ENCODE data around the gene NPLOC4. TPM values are rescaled to one million over a fixed set of nuclear protein-coding genes. Genes with fewer than 3 reads are reported as not detected.

Gene NPLOC4
- total and polyA plus RNA-seq, 2 donors from 2014 or later = 41.5 to 86.4 TPM

GRCh38 chr17:81615401-81615930 is 21.4 kb downstream of the NPLOC4 start:
- TF ChIP-seq CTCF (IDR thresholded peaks at IDR 0.05; ENCODE audit: borderline replicate concordance, extremely low read depth, insufficient read depth) = no peak
- no peak overlapping the region for H3K4me3 ChIP-seq (ENCODE audit: low read length in 3 of 3)
- no peaks in the 10 kb centered on the region for H3K27me3 ChIP-seq (ENCODE audit: control insufficient read depth, insufficient read depth, low read length)
- intact Hi-C loops (cut with DNase I) = no loop called here
- peaks cover 0 to 6% (median 2%) of the 10 kb centered on the region in 3 donors for H3K4me1 ChIP-seq (ENCODE audit: control insufficient read depth in 2 of 3, insufficient read depth in 2 of 3, low read depth in 1 of 3, low read length in 3 of 3)
- no peaks in the 10 kb centered on the region for H3K9me3 ChIP-seq (ENCODE audit: control insufficient read depth in 2 of 3, insufficient read depth in 1 of 3, low read length in 3 of 3)
- no peak overlapping the region for H3K27ac ChIP-seq (ENCODE audit: low read depth in 2 of 2, low read length in 2 of 2)
- H3K9ac ChIP-seq (ENCODE audit: low read length in 3 of 3) = no peak overlapping the region
- FAIRE-seq (no peak), DNase-seq (peak in 1 of 5 donors; percentile 19)
- peaks cover 0 to 33% (median 13%) of the 10 kb centered on the region in 3 donors for H3K36me3 ChIP-seq (ENCODE audit: control insufficient read depth in 2 of 3, insufficient read depth in 3 of 3, low read length in 3 of 3)

- Histone ChIP-seq H3K27me3 (ENCODE audit: control insufficient read depth, insufficient read depth, low read length) (no peaks in the 10 kb centered on the region), H3K4me3 (ENCODE audit: low read length in 3 of 3) (no peak overlapping the region), H3K4me1 (ENCODE audit: control insufficient read depth in 2 of 3, insufficient read depth in 2 of 3, low read depth in 1 of 3, low read length in 3 of 3) (peaks cover 0 to 6% (median 2%) of the 10 kb centered on the region in 3 donors), H3K36me3 (ENCODE audit: control insufficient read depth in 2 of 3, insufficient read depth in 3 of 3, low read length in 3 of 3) (peaks cover 2 to 51% (median 31%) of the 10 kb centered on the region in 3 donors), H3K27ac (ENCODE audit: low read depth in 2 of 2, low read length in 2 of 2) (no peak overlapping the region), H3K9me3 (ENCODE audit: control insufficient read depth in 2 of 3, insufficient read depth in 1 of 3, low read length in 3 of 3) (no peaks in the 10 kb centered on the region), H3K9ac (ENCODE audit: low read length in 3 of 3) (no peak overlapping the region)
- TF ChIP-seq CTCF (IDR thresholded peaks at IDR 0.05; ENCODE audit: borderline replicate concordance, extremely low read depth, insufficient read depth) = no peak
- peak in 1 of 5 donors; percentile 19 for DNase-seq
- FAIRE-seq = no peak
- intact Hi-C loops (cut with DNase I) = no loop called here
These were observed 24.5 kb downstream of the NPLOC4 start for GRCh38 chr17:81612172-81612970.

- Histone ChIP-seq H3K9me3 (ENCODE audit: control insufficient read depth in 2 of 3, insufficient read depth in 1 of 3, low read length in 3 of 3) (no peaks in the 10 kb centered on the region), H3K27ac (ENCODE audit: low read depth in 2 of 2, low read length in 2 of 2) (no peak overlapping the region), H3K36me3 (ENCODE audit: control insufficient read depth in 2 of 3, insufficient read depth in 3 of 3, low read length in 3 of 3) (peaks cover 2 to 56% (median 30%) of the 10 kb centered on the region in 3 donors), H3K27me3 (ENCODE audit: control insufficient read depth, insufficient read depth, low read length) (no peaks in the 10 kb centered on the region), H3K4me1 (ENCODE audit: control insufficient read depth in 2 of 3, insufficient read depth in 2 of 3, low read depth in 1 of 3, low read length in 3 of 3) (peaks cover 0 to 3% (median 2%) of the 10 kb centered on the region in 3 donors), H3K4me3 (ENCODE audit: low read length in 3 of 3) (no peak overlapping the region), H3K9ac (ENCODE audit: low read length in 3 of 3) (no peak overlapping the region)
- peak in 1 of 5 donors; percentile 15 for DNase-seq
- TF ChIP-seq CTCF (IDR thresholded peaks at IDR 0.05; ENCODE audit: borderline replicate concordance, extremely low read depth, insufficient read depth) = no peak
- intact Hi-C loops (cut with DNase I) = no loop called here
- no peak for FAIRE-seq
These were observed 27.2 kb downstream of the NPLOC4 start for GRCh38 chr17:81609541-81610311.
